ENCODE data around the gene VEGFB. TPM values are rescaled to one million over a fixed set of nuclear protein-coding genes. Genes with fewer than 3 reads are reported as not detected.
A peak's percentile ranks its signal among the peaks of the same experiment; 100 is the strongest.

VEGFB gene
- total and polyA plus RNA-seq, 7 donors = 23.4 to 117 (median 94.9) TPM

DNA sequence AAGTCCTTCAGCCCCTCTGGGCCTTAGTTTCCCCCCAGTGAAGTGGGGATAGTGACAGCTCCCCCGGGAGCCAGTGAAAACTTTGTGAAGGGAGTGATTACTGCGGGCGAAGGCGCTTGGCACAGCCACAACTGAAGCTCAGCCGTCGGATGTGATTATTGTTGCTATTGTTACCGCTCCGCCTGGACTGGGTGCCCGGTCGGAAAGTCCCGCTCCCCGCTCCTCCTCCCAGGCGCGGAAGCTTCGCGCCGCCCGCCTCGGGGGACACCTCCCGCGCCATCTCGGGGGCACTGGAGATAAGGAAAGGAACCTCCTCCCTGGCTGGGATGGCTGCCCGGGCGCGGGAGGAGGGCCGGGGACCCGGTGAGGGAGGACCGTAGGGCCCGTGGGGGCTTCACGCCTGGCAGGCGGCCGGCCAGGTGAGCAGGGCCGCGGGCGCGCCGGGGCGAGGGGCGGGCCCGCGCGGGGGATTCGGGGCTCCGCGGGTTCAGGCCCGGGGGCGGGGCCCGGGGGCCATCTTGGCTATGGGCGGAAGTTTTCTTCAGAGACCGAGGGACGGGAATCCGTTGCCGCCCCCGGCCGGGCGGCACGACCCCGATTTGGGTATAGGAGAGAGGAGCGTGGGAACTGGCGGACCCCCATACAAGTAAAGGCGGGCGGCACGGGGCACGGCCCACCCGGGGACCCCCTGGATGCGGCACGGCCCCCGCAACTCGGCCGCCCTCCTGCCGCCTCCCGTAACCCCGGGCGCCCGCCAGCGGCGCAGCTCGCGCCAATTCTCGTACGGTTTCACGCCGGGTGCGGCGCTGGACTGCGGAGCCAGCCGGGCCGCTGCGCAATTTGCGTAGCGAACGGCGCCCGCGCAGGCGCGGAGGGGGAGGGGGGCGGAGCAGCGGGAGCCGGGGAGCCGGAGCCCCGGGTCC is 50.8 kb downstream of the VEGFB start, which contains the start of gene GPR137:
Gene GPR137, plus strand, starts transcription at position 887 of the 923 bp plus-strand sequence. CDS start 677 bp downstream, outside the sequence.
- peak; percentile 92 for DNase-seq
- Histone ChIP-seq H3K27me3 (peaks cover 0 to 10% (median 6%) of the 10 kb centered on the region in 3 donors), H3K4me3 (peak within 1 kb of the TSS; percentile 69 to 81 (median 76)), H3K27ac (peak within 1 kb of the TSS; percentile 96 to 99 (median 98)), H3K9me3 (no peaks in the 10 kb centered on the region), H3K36me3 (peaks cover 0 to 22% (median 13%) of the 10 kb centered on the region in 4 donors), H3K4me1 (peaks cover 0 to 31% (median 28%) of the 10 kb centered on the region in 4 donors)
- TF ChIP-seq, protein P1, sequence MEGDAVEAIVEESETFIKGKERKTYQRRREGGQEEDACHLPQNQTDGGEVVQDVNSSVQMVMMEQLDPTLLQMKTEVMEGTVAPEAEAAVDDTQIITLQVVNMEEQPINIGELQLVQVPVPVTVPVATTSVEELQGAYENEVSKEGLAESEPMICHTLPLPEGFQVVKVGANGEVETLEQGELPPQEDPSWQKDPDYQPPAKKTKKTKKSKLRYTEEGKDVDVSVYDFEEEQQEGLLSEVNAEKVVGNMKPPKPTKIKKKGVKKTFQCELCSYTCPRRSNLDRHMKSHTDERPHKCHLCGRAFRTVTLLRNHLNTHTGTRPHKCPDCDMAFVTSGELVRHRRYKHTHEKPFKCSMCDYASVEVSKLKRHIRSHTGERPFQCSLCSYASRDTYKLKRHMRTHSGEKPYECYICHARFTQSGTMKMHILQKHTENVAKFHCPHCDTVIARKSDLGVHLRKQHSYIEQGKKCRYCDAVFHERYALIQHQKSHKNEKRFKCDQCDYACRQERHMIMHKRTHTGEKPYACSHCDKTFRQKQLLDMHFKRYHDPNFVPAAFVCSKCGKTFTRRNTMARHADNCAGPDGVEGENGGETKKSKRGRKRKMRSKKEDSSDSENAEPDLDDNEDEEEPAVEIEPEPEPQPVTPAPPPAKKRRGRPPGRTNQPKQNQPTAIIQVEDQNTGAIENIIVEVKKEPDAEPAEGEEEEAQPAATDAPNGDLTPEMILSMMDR (IDR thresholded peaks at IDR 0.05) = no peak
- TF ChIP-seq EP300 (IDR thresholded peaks at IDR 0.05) (no peak), POLR2AphosphoS5 (IDR thresholded peaks at IDR 0.05) (peak; percentile 4 to 49 (median 38)), POLR2A (IDR thresholded peaks at IDR 0.05) (peak in 1 of 2 donors; percentile 24)
- WGBS, 2 donors = 1% methylated on average over 102 of the region's 102 CpGs
- intact Hi-C loops (cut with DNase I) = loop anchor here (1.0 kb wide), 1 partner anchor 15 kb away; no protein-coding TSS in a partner anchor

DNA sequence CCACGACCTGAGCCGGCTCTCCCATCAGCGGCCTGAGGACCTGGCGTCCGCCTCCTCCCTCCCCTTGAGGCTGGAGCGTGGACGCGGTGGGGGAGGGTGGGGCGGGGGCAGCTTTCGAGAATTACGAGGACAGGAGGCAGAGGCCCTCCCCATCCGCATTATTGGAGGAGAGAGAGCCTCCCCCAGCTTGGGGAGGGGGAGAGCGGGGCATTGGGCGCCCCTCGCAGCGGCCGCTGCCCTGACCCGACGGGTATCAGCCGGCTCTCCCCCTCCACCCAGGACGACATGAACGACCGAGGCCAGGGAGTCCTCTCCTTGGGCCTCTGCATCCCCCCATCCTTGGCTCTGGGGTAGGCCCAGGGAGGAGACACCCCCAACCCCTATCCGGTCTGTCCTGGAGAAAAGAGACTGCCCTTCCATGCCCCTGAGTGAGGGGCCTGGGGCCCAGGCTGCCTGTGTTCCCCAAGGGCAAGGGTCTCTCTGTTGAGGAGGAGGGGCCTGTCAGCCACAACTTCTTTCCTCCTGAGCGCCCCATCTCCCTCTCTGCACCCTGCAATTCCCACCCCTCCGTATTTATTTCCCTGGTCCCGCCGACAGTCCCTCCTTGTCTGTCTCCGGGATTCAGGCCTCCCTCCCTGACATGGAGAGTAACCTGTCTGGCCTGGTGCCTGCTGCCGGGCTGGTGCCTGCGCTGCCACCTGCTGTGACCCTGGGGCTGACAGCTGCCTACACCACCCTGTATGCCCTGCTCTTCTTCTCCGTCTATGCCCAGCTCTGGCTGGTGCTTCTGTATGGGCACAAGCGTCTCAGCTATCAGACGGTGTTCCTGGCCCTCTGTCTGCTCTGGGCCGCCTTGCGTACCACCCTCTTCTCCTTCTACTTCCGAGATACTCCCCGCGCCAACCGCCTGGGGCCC is 51.8 kb downstream of the VEGFB start:
- intact Hi-C loops (cut with DNase I) = no loop called here
- Histone ChIP-seq H3K9me3 (no peaks in the 10 kb centered on the region), H3K4me3 (peak overlapping the region; percentile 69 to 81 (median 76)), H3K27me3 (peaks cover 2 to 19% (median 15%) of the 10 kb centered on the region in 3 donors), H3K4me1 (peaks cover 0 to 33% (median 30%) of the 10 kb centered on the region in 4 donors), H3K36me3 (peaks cover 0 to 18% (median 10%) of the 10 kb centered on the region in 4 donors), H3K27ac (peak overlapping the region; percentile 96 to 99 (median 98))
- 18 to 28% methylated on average over 40 of the region's 40 CpGs for WGBS, 2 donors
- no peak for DNase-seq
- TF ChIP-seq, protein P1 (IDR thresholded peaks at IDR 0.05) = no peak
- TF ChIP-seq POLR2A (IDR thresholded peaks at IDR 0.05) (no peak), EP300 (IDR thresholded peaks at IDR 0.05) (no peak), POLR2AphosphoS5 (IDR thresholded peaks at IDR 0.05) (no peak)

DNA sequence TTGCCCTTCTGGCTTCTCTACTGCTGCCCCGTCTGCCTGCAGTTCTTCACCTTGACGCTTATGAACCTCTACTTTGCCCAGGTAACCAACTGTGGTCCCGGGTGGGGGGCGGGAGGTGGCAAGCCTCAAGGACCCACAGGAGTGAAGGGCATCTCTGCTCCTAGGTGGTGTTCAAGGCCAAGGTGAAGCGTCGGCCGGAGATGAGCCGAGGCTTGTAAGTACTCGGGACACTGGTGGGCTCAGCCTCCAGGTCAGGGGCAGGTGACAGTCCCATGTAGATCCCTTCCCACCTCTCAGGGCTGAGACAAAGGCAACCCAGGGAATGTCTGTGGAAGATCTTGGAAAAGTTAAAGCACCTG is 52.4 kb downstream of the VEGFB start:
- intact Hi-C loops (cut with DNase I) = no loop called here
- Histone ChIP-seq H3K36me3 (peaks cover 0 to 12% (median 6%) of the 10 kb centered on the region in 4 donors), H3K27me3 (peaks cover 8 to 26% (median 22%) of the 10 kb centered on the region in 3 donors), H3K27ac (no peak overlapping the region), H3K4me3 (no peak overlapping the region), H3K4me1 (peaks cover 0 to 39% (median 37%) of the 10 kb centered on the region in 4 donors), H3K9me3 (no peaks in the 10 kb centered on the region)
- DNase-seq = no peak
- TF ChIP-seq POLR2A (IDR thresholded peaks at IDR 0.05) (no peak), EP300 (IDR thresholded peaks at IDR 0.05) (no peak), POLR2AphosphoS5 (IDR thresholded peaks at IDR 0.05) (no peak)
- TF ChIP-seq, protein P1 (IDR thresholded peaks at IDR 0.05) = no peak
- WGBS, 2 donors = 87 to 93% methylated on average over 9 of the region's 9 CpGs

DNA sequence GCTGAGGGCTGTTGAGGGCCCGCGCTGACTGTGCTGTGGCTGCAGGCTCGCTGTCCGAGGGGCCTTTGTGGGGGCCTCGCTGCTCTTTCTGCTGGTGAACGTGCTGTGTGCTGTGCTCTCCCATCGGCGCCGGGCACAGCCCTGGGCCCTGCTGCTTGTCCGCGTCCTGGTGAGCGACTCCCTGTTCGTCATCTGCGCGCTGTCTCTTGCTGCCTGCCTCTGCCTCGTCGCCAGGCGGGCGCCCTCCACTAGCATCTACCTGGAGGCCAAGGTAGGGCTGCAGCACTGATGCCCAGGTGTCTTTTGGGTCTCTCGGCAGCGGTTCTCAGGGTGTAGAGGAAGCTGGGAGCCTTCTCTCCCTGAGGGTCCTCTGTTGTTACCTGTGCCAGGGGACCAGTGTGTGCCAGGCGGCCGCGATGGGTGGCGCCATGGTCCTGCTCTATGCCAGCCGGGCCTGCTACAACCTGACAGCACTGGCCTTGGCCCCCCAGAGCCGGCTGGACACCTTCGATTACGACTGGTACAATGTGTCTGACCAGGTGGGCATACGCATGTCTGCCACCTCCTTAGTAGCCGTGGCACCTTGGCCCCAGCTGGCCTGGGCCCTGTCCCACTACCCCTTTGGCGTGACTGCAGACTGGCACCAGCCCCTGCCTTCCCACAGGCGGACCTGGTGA is 53.4 kb downstream of the VEGFB start:
- peaks cover 0 to 3% (median 0%) of the 10 kb centered on the region in 4 donors for H3K36me3 ChIP-seq
- H3K27me3 ChIP-seq = peaks cover 18 to 36% (median 32%) of the 10 kb centered on the region in 3 donors
- TF ChIP-seq, protein P1 (IDR thresholded peaks at IDR 0.05) = no peak
- no peak for TF ChIP-seq EP300 (IDR thresholded peaks at IDR 0.05)
- TF ChIP-seq POLR2AphosphoS5 (IDR thresholded peaks at IDR 0.05) = no peak
- no peak for TF ChIP-seq POLR2A (IDR thresholded peaks at IDR 0.05)
- peaks cover 0 to 48% (median 44%) of the 10 kb centered on the region in 4 donors for H3K4me1 ChIP-seq
- H3K4me3 ChIP-seq = no peak overlapping the region
- 95 to 97% methylated on average over 33 of the region's 33 CpGs for whole genome bisulfite sequencing, 2 donors
- DNase-seq = no peak
- intact Hi-C loops (cut with DNase I) = no loop called here
- H3K9me3 ChIP-seq = no peaks in the 10 kb centered on the region
- H3K27ac ChIP-seq = no peak overlapping the region

Data from sigmoid colon (tissue), 7 donors.